GM18498 (cell line): Measurements from ENCODE around the gene C9orf72.

Experiments
- ATAC-seq: cut with Tn5 transposase; IDR thresholded peaks from one replicate; pipeline ENCODE4 v1.9.1; 2021; ENCODE audit warnings: mild to moderate bottlenecking, moderate library complexity; ENCODE audit not compliant: unreplicated experiment

The C9orf72 gene

DNA sequence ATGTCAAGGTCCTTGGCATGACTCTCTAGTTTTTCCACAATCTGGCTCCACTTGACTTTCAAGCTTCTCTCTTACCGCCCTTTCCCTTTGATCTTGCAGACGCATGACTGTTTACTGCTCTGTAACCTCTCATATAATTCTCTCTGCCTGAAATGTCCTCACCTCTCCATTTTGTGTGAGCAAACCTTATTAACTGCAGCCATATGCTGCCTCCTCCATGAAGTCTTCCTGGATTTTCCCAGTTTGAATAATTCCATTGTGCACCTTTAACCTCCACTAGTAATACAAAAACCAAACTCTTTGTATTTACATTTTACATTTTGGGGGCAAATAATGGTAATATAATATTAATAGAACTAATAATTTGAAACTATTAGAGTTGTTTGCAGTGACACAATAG is 9.5 kb upstream of the C9orf72 start:
- ATAC-seq, result no peak

DNA sequence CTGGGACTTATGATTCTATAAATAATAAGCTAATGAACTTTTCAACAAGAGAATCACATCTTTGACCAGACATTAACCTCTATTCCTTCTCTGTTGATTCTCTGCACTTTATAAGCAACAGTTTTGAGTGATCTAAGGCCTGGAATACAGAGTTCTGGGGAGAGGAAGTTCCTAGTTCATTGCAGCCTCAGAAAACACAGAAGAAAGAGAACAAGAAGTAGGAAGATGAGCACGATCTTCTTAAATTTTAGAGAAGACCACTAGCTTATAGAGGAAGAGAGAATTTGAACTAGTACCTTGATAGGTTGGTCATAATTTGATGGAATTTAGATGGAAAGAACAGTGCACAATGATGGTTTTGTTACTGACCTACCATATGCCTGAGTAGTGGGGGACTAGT is 8.5 kb upstream of the C9orf72 start:
- ATAC-seq, result no peak

- ATAC-seq, result peak; percentile 87
These were observed 631 bp upstream of the C9orf72 start for GRCh38 chr9:27573634-27574590.

GRCh38 chr9:27572566-27572917 is 739 bp downstream of the C9orf72 start:
- ATAC-seq, result peak; percentile 39

DNA sequence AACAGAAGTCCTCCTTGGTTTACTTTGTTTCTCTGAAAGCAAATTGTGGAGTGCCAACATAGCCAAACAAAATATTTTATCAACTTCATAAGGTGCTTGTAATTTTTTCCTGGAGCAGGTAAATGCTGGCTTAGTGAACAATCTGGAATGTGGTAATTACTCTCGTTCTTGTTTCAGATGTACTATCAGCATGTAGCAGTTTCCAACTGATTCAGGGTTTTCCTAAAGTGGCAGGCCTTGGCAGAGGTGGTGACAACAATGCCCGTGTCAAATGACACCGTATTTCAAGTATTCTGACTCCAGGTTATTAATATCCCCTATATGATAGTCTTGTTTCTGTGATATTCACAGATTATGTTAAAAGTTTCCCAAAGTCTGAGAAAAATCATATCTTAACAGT is 1.2 kb downstream of the C9orf72 start:
- ATAC-seq, result no peak

- ATAC-seq, result no peak
These were observed 2.3 kb downstream of the C9orf72 start for GRCh38 chr9:27571011-27571410.

DNA sequence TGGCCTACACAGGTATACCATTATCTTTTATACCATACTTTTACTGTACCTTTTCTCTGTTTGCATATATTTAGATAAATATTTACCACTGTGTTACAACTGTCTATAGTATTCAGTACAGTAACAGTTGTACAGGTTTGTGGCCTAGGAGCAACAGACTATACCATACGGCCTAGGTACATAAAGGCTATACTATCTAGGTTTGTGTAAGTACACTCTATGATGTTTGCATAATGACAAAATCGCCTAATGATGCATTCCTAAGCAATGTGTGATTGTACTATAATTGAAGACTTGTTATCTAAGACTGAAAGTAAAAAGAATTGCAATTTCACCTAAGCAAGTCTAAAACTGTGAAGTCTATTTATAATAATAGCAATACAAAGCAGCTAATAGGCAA is 3.9 kb downstream of the C9orf72 start:
- ATAC-seq, result no peak

DNA sequence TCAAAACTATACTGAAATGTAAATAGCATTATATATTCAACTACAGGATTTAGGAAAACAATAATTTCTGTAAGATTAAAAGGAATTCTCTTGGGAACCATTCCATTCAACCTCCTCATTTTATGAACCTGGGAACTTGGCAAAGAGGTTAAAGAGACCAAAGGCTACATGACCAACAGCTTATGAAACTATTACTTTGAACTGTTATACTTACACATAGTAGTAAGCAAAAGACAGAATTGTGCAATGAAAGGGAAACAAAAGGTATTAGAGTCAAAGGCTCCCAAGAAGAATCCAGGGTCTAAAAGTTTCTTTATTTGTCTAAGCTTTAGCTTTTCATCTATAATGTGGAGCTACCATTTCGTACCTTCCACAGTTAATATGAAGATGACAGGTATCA is 7.2 kb downstream of the C9orf72 start:
- no peak for ATAC-seq

DNA sequence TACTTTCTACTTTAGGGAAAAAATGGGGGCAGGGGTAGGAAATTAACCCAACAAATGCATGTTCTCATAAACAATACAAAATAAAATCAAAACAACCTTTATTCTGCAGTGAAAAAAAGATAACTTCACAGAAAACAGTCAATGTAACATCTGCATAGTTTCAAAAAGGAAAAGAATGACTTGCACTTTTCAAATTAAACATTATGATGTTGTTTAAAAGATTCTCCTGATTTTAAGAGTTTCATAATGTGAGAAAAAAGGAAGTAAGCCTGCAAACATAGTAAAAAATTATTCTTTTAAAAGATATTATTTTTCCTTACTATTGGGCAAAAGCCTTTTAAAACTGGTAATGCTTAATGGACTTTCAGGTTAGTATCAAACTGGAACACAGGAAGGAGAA is 7.6 kb downstream of the C9orf72 start:
- ATAC-seq, result no peak

DNA sequence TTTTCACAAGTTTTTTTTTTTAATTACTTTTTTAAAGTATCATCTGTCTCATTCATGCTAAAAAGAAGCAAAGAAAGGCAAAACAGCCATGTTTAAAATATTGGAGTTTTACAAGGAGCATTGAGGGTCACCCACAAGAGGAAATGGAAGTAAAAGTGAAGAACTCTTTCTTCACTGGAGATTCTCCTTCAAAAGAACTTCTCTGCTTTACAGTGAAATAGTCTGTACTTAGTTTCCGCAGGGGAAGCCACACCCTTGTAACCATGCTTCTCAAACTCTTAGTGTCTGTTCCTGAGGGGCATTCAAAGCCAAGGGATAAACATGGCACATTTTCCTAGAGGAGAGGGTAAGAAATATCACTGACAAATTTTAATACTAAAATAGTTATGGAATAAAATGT is 8.6 kb downstream of the C9orf72 start:
- ATAC-seq, result no peak

DNA sequence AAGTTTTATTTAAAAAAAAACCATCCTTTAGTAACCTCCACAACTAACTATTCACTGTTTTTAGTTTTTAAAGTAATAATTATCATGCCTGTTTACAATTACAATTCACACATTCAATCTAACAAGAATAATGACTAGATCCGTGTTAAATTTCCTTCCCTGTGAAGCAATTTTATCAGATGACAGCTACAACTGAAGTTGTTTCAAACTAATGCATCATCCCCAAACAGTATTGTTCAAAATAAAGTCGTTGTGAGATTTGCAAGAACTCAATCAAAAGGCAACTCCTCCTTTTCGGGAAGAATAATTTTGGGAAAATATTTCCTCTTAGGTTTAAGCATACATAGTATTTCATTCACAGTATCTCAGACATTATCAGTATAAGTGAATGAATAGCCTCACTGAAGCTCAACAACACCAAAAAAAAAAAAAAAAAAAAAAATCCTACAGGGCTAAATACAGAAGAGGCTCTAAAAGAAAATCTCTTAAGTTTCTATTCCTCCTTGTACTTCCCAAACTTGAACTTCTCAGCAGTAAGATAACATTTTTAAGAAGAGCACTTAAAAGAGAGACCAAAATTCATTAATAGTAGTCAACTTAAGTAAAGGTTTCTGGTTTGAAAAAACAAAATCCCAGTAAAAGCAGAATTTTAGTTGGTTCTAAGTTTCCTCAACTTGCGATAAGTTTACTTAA is 9.4 kb downstream of the C9orf72 start:
- ATAC-seq, result no peak

DNA sequence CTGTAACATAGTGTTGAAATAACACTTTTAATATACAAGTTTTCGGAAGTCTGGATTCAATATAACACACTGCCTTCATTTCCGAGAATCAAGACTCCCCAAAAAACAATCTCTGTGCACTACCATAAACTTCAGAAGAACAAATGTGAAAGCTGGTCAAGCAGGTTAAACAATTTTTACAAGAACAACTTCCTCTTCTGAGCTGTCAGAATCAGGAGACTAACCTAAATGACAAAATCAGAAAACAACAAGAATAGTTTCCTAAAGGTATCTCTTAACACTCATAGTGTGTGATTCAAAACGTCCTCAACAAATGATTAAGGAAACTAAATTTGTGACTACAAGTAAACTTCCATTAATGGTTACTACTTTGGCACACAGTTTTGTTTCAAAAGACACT is 11.6 kb downstream of the C9orf72 start:
- ATAC-seq, result no peak

GRCh38 chr9:27560457-27560856 is 12.8 kb downstream of the C9orf72 start:
- ATAC-seq, result no peak

- no peak for ATAC-seq
These were observed 15.0 kb downstream of the C9orf72 start for GRCh38 chr9:27558307-27558706.

- no peak for ATAC-seq
These were observed 16.8 kb downstream of the C9orf72 start for GRCh38 chr9:27556470-27556869.

DNA sequence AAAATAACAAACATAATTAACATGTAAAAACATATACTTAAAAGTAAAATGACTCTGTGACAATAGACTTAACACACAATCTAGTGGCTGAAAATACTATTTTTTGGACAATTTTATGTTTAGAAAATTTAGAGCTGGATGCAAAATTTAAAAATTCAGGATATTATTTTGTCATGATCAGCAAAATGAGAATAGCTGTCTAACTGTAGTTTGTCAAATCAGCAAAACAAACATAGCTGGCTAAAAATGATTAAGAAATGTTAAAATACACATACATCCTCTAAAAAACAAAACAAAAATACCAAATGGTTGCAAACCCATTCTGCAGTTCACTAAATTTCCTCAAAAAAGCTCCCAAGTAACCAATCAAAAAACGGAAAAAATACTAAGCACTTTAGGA is 18.6 kb downstream of the C9orf72 start:
- ATAC-seq, result no peak

DNA sequence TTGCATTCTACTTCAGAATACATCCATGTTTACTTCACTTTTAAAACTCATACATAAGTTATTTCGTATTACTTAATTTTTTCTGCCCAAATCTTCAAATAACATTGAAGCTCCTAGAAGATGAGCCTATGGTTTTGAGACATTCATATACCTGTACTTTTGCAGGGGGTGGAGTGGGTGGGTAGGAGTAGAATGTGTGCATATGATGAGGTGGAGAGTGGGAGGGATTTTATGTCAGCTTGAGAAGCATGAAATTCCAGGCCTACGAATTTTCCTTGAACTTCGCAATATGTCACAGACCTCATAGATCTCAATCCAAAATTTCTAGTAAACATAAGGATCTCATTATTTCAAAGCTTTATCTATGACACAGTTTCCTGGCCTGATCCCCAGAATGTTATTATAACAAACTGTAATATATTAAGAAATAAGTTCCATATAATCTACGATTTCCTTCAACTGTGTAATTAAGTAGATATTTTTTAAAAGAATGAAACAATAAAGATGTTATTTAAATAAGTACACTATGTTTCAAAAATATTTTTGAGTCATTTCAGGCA is 24.0 kb downstream of the C9orf72 start:
- ATAC-seq, result no peak

DNA sequence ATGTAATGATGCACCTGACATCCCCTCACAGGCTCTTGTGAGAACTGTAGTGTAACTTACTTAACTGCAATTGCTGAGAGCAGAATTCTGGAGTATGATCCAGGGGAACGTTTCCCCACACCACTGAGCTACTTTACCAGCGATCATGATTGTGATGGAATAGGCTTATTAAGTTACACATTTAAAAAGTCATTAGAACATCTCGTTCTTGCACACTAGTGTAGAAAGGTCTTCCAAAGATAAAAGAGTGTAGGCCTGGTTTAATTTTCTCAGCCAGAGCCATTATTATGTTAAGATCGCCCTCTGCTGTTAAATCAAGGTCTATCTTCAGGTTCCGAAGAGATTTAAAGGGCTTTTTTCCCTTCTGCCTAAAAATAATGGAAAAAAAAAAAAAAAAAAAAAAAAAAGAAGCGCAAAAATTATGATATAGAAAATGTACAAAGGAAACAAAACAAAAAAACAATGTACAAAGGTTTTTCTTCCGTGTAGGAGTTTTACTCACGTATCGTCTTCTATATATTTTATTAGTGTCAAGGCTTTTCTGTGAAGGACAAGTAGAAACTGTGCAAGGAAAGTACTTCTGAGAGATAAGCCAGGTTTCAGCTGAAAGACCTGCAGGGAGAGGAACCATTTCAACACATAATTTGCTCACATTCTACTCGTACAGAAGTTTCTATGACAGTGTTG is 25.1 kb downstream of the C9orf72 start:
- ATAC-seq, result peak; percentile 66

- no peak for ATAC-seq
These were observed 27.8 kb downstream of the C9orf72 start for GRCh38 chr9:27545471-27545870.

DNA sequence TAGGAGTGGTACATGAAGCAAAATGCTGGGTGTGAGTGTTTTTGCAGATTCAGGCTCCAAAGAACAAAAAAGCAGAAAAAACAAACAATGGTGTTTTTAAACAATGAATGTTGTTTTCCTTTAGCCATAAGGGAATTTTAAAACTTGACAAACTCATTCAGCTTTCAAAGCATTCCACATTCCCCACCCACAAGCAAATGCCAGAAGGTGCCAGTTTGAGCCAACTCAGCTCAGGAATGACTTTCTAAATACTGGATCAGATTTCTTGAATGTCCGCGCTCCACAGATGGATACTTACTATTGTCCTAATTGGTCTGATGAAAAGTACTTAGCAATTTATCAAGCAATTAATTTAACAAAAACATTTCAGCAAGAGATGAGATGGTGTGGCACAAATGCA is 30.8 kb downstream of the C9orf72 start:
- ATAC-seq, result no peak

- no peak for ATAC-seq
These were observed 31.5 kb downstream of the C9orf72 start for GRCh38 chr9:27541740-27542139.
